H1 (cell line): ENCODE measurements around the gene ZFTA. TPM values are rescaled to one million over a fixed set of nuclear protein-coding genes. Genes with fewer than 3 reads are reported as not detected.

Experiments used
- CTCF ChIA-PET: fragments of 300-600 bp; sonication (Branson Sonifier 250); formaldehyde crosslinking; loops from one replicate; lab custom pipeline; 2021; ENCODE audit not compliant: partially characterized antibody; lab: Charles Lee
- POLR2A ChIA-PET: fragments of 300-600 bp; sonication (Branson Sonifier 250); formaldehyde crosslinking; loops from one replicate; lab custom pipeline; 2021; ENCODE audit warnings: inconsistent platforms; ENCODE audit not compliant: partially characterized antibody; lab: Charles Lee
- DNase-seq, 2 experiments: peaks; one replicate each; pipeline versions ENCODE4 v3.0.0 to v3.0.0-alpha.2; 2010 to 2022; ENCODE audit warnings: low spot score in 2 of 2, low read depth in 1 of 2, mixed read lengths in 1 of 2
- FAIRE-seq: peaks from 2 replicates; lab custom pipeline; 2011; peaks lifted over from hg19 to GRCh38; lab: Jason Lieb, UNC
- H2AFZ ChIP-seq: 2 replicates; pipeline ENCODE4 v1.8.1; 2012; ENCODE audit warnings: low read length, inconsistent platforms
- H2AK5ac ChIP-seq: 2 replicates; pipeline ENCODE4 v1.6.1; 2013; ENCODE audit warnings: low read depth, low read length
- H2BK120ac ChIP-seq: replicated peaks from 2 replicates; pipeline ENCODE3; 2013; ENCODE audit warnings: low read depth, low read length, inconsistent platforms
- H2BK12ac ChIP-seq: 2 replicates; pipeline ENCODE4 v1.6.1; 2013; ENCODE audit warnings: low read depth, low read length
- H2BK15ac ChIP-seq: 2 replicates; pipeline ENCODE4 v1.6.1; 2013; ENCODE audit warnings: low read length
- H2BK20ac ChIP-seq: 2 replicates; pipeline ENCODE4 v1.6.1; 2013; ENCODE audit warnings: low read length
- H2BK5ac ChIP-seq: 2 replicates; pipeline ENCODE4 v1.6.1; 2013; ENCODE audit warnings: low read depth, low read length
- H3K14ac ChIP-seq: 2 replicates; pipeline ENCODE4 v1.6.1; 2013; ENCODE audit warnings: inconsistent platforms; ENCODE audit not compliant: insufficient read length
- H3K18ac ChIP-seq: 2 replicates; pipeline ENCODE4 v1.6.1; 2013; ENCODE audit warnings: low read length; ENCODE audit errors: extremely low read depth
- H3K23ac ChIP-seq: 2 replicates; pipeline ENCODE4 v1.6.1; 2013; ENCODE audit warnings: inconsistent platforms; ENCODE audit not compliant: insufficient read length
- H3K23me2 ChIP-seq: 2 replicates; pipeline ENCODE4 v1.6.1; 2013; ENCODE audit warnings: low read depth, low read length
- H3K27ac ChIP-seq: 2 replicates; pipeline ENCODE4 v1.6.1; 2011; ENCODE audit warnings: low read depth, low read length, inconsistent platforms
- H3K27me3 ChIP-seq, 4 experiments: replicated peaks in 1 of 4; 1 replicate in 1 of 4; 2 replicates in 3 of 4; pipeline versions ENCODE4 v1.6.1 to v1.8.1; 2011 to 2013; ENCODE audit warnings: low read length in 3 of 4, mild to moderate bottlenecking in 3 of 4, inconsistent platforms in 2 of 4, mixed read lengths in 2 of 4, moderate library complexity in 1 of 4; ENCODE audit not compliant: control insufficient read depth in 3 of 4, insufficient read depth in 3 of 4; ENCODE audit errors: extremely low read depth in 1 of 4
- H3K36me3 ChIP-seq, 4 experiments: 2 replicates each; pipeline versions ENCODE4 v1.6.1 to v1.8.1; 2011 to 2013; ENCODE audit warnings: mild to moderate bottlenecking in 4 of 4, low read length in 3 of 4, moderate library complexity in 2 of 4, control low read depth in 1 of 4, inconsistent platforms in 1 of 4; ENCODE audit not compliant: insufficient read depth in 4 of 4, control insufficient read depth in 2 of 4
- H3K4ac ChIP-seq: replicated peaks from 2 replicates; pipeline ENCODE3; 2013; ENCODE audit warnings: low read length, low read depth, mixed read lengths, inconsistent platforms; ENCODE audit not compliant: insufficient read length
- H3K4me1 ChIP-seq, 4 experiments: replicated peaks in 1 of 4; 1 replicate in 1 of 4; 2 replicates in 3 of 4; pipeline versions ENCODE4 v1.6.1 to v1.8.1; 2011 to 2013; ENCODE audit warnings: low read length in 3 of 4, inconsistent platforms in 2 of 4, mixed read lengths in 1 of 4; ENCODE audit not compliant: insufficient read depth in 4 of 4, control insufficient read depth in 3 of 4
- H3K4me2 ChIP-seq, 2 experiments: 2 replicates each; pipeline versions ENCODE4 v1.6.1 to v1.8.1; 2011 to 2013; ENCODE audit warnings: low read depth in 2 of 2, low read length in 2 of 2, control low read depth in 1 of 2, inconsistent platforms in 1 of 2, mild to moderate bottlenecking in 1 of 2; ENCODE audit not compliant: insufficient read depth in 1 of 2
- H3K4me3 ChIP-seq, 4 experiments: fragments of 200-600, 300-600 bp in 1 of 4; sonication (generic), shearing (Covaris generic), sonication (Bioruptor Twin) in 1 of 4; 2 replicates each; pipeline versions ENCODE4 v1.5.1 to v1.8.1; 2011 to 2016; ENCODE audit warnings: low read length in 4 of 4, low read depth in 3 of 4, control low read depth in 2 of 4, inconsistent platforms in 2 of 4, mild to moderate bottlenecking in 2 of 4, mixed read lengths in 1 of 4, moderate library complexity in 1 of 4; ENCODE audit not compliant: insufficient read depth in 2 of 4; ENCODE audit errors: extremely low read depth in 1 of 4
- H3K56ac ChIP-seq: replicated peaks from 2 replicates; pipeline ENCODE3; 2013; ENCODE audit warnings: low read depth, mild to moderate bottlenecking, mixed read lengths, low read length, inconsistent platforms; ENCODE audit not compliant: insufficient read length
- H3K79me1 ChIP-seq: 2 replicates; pipeline ENCODE4 v1.6.1; 2013; ENCODE audit warnings: low read depth, low read length, control low read depth
- H3K79me2 ChIP-seq, 2 experiments: 2 replicates each; pipeline versions ENCODE4 v1.6.1 to v1.8.1; 2012 to 2013; ENCODE audit warnings: low read length in 2 of 2, mild to moderate bottlenecking in 2 of 2, inconsistent platforms in 1 of 2; ENCODE audit not compliant: insufficient read depth in 2 of 2, control insufficient read depth in 1 of 2
- H3K9ac ChIP-seq, 4 experiments: replicated peaks in 1 of 4; 1 replicate in 1 of 4; 2 replicates in 3 of 4; pipeline versions ENCODE4 v1.6.1 to v1.8.1; 2011 to 2013; ENCODE audit warnings: low read depth in 3 of 4, low read length in 3 of 4, control low read depth in 2 of 4, mild to moderate bottlenecking in 2 of 4, moderate library complexity in 2 of 4, inconsistent platforms in 1 of 4; ENCODE audit errors: extremely low read depth in 1 of 4
- H3K9me3 ChIP-seq, 2 experiments: 2 replicates each; pipeline versions ENCODE4 v1.6.1 to v1.8.1; 2012 to 2013; ENCODE audit warnings: mild to moderate bottlenecking in 2 of 2, moderate library complexity in 2 of 2, control low read depth in 1 of 2, inconsistent platforms in 1 of 2, low read depth in 1 of 2, low read length in 1 of 2, mixed read lengths in 1 of 2; ENCODE audit not compliant: insufficient read depth in 2 of 2
- H4K20me1 ChIP-seq, 2 experiments: replicated peaks in 1 of 2; 2 replicates each; pipeline versions ENCODE3 to v1.8.1; 2011 to 2013; ENCODE audit warnings: inconsistent platforms in 2 of 2, low read length in 2 of 2, mild to moderate bottlenecking in 1 of 2; ENCODE audit not compliant: insufficient read depth in 2 of 2, control insufficient read depth in 1 of 2
- H4K5ac ChIP-seq: 2 replicates; pipeline ENCODE4 v1.6.1; 2013; ENCODE audit warnings: low read length, low read depth, mixed read lengths, inconsistent platforms; ENCODE audit not compliant: insufficient read length
- H4K8ac ChIP-seq: 2 replicates; pipeline ENCODE4 v1.8.0; 2013; ENCODE audit warnings: mild to moderate bottlenecking, moderate library complexity, low read length, inconsistent platforms; ENCODE audit not compliant: insufficient read depth; ENCODE audit errors: extremely low read depth
- H4K91ac ChIP-seq: replicated peaks from 2 replicates; pipeline ENCODE3; 2013; ENCODE audit warnings: low read length, mixed read lengths, inconsistent platforms; ENCODE audit not compliant: insufficient read length
- HDAC2 ChIP-seq, 2 experiments: fragments of 300-600 bp in 1 of 2; sonication (generic) in 1 of 2; IDR thresholded peaks; 2 replicates each; pipeline ENCODE4 v1.6.1; 2011 to 2012; ENCODE audit warnings: low read depth in 2 of 2, low read length in 2 of 2, mild to moderate bottlenecking in 2 of 2, moderate library complexity in 2 of 2, borderline replicate concordance in 1 of 2, inconsistent platforms in 1 of 2
- WGBS, 2 experiments: shearing (Covaris generic) in 1 of 2; methylation state at CpG; one replicate each; pipeline versions ENCODE4 v1.1.6 to v1.1.7; 2013 to 2015; ENCODE audit warnings: low lambda C conversion rate in 2 of 2, mixed read lengths in 2 of 2, inconsistent platforms in 1 of 2, low coverage in 1 of 2, missing lambda C conversion rate in 1 of 2; ENCODE audit not compliant: insufficient replicate concordance in 2 of 2, insufficient coverage in 1 of 2, insufficient read length in 1 of 2; ENCODE audit errors: extremely low coverage in 1 of 2, missing lambda C conversion rate in 1 of 2; 5-methylcytosine and 5-hydroxymethylcytosine counted together
- polyA plus RNA-seq, 7 experiments: library from polyadenylated mRNA; depleted of rRNA in 3 of 7; stranded (reverse) in 5 of 7; unstranded in 2 of 7; fragments of >200 nt in 5 of 7; fragments of 200-250 nt in 2 of 7; gene quantifications; 1 replicate in 5 of 7; 2 replicates in 1 of 7; 4 replicates in 1 of 7; pipeline versions ENCODE4 v1.2.1 to v1.2.3, GENCODE V29; 2011 to 2013; ENCODE audit warnings: missing spikeins in 2 of 7, mixed read lengths in 2 of 7
- total RNA-seq: library from RNA; stranded (reverse); fragmentation: NEBNext Ultra II Directional; extraction: Animal tissue kit (Norgen Biotek cat#: 25700); gene quantifications from 2 replicates; pipeline ENCODE4 v1.2.1, GENCODE V29; 2021
- TF ChIP-seq, protein P1 (sequence below): IDR thresholded peaks from 2 replicates; pipeline ENCODE4 v1.6.1; 2012; ENCODE audit warnings: low read length, inconsistent platforms

ZFTA gene
- total and polyA plus RNA-seq, 2 of the 8 experiments (the other 6 are each of a cell fraction or from before 2014, with no cell fraction given), result 9.5 to 34.0 TPM

- peak overlapping the region; percentile 96; the same call in 1 of the 2 replicates for H2BK5ac ChIP-seq
- no peak for FAIRE-seq
- no peak overlapping the region for H2BK20ac ChIP-seq
- H2AK5ac ChIP-seq, result no peak overlapping the region
- H2AFZ ChIP-seq, result no peak overlapping the region
- H2BK15ac ChIP-seq, result no peak overlapping the region
- peaks cover 26% of the 10 kb centered on the region for H3K79me1 ChIP-seq
- peaks cover 21 to 32% (median 30%) of the 10 kb centered on the region in 4 experiments for H3K36me3 ChIP-seq
- no peak overlapping the region for H4K91ac ChIP-seq
- 0 out of 4 replicates have a peak, but pooled peaks of 1 of the 2 experiments have one; percentile 5 for TF ChIP-seq HDAC2 (IDR thresholded peaks at IDR 0.05; ENCODE audit: borderline replicate concordance in 1 of 2, low read depth in 2 of 2, low read length in 2 of 2)
- TF ChIP-seq, protein P1, sequence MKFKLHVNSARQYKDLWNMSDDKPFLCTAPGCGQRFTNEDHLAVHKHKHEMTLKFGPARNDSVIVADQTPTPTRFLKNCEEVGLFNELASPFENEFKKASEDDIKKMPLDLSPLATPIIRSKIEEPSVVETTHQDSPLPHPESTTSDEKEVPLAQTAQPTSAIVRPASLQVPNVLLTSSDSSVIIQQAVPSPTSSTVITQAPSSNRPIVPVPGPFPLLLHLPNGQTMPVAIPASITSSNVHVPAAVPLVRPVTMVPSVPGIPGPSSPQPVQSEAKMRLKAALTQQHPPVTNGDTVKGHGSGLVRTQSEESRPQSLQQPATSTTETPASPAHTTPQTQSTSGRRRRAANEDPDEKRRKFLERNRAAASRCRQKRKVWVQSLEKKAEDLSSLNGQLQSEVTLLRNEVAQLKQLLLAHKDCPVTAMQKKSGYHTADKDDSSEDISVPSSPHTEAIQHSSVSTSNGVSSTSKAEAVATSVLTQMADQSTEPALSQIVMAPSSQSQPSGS, result no peak
- TF ChIP-seq, all 59 proteins: peak for 1
- H3K27me3 ChIP-seq, result no peaks in the 10 kb centered on the region; a peak in 1 of 7 replicates
- no peak overlapping the region; the same call in 1 of the 2 replicates for H4K8ac ChIP-seq
- no peaks in the 10 kb centered on the region for H3K9me3 ChIP-seq
- H3K79me2 ChIP-seq, result peaks cover 16 to 45% of the 10 kb centered on the region in 2 experiments
- no peak for DNase-seq
- no peak overlapping the region for H2BK120ac ChIP-seq
- no peak overlapping the region for H3K14ac ChIP-seq
- no peak overlapping the region for H2BK12ac ChIP-seq
- peak overlapping the region; percentile 92; the same call in 1 of the 2 replicates for H3K27ac ChIP-seq
- peak overlapping the region; percentile 73 to 79 for H3K4me2 ChIP-seq
- H3K4ac ChIP-seq, result no peak overlapping the region
- peaks cover 4 to 20% (median 12%) of the 10 kb centered on the region in 4 experiments; a peak in 6 of 7 replicates for H3K4me1 ChIP-seq
- WGBS, 2 experiments, result 8% methylated on average over 7 of the region's 7 CpGs; no CpG with 5 or more reads in 1 of the 2 experiments
- no peak overlapping the region for H3K56ac ChIP-seq
- ChIA-PET CTCF (interaction anchor here (0.6 to 1.1 kb wide), 4 partner anchors 16 to 131 kb away, joined by 3 to 4 read pairs (median 3); no protein-coding TSS in a partner anchor), POLR2A (interaction anchor here (0.5 to 9.0 kb wide), 16 partner anchors 8 to 106 kb away, joined by 3 to 85 read pairs (median 3); partner anchors contain the start of gene ZFTA)
- peak overlapping the region; percentile 79 to 91 (median 90) for H3K4me3 ChIP-seq
- peaks cover 13% of the 10 kb centered on the region; the same call in 1 of the 2 replicates for H3K23me2 ChIP-seq
- H4K20me1 ChIP-seq, result peaks cover 13 to 24% of the 10 kb centered on the region in 2 experiments
- H4K5ac ChIP-seq, result no peak overlapping the region
- no peak overlapping the region for H3K23ac ChIP-seq
- H3K9ac ChIP-seq, result peak overlapping the region; percentile 70 to 96 (median 92); a peak in 6 of 7 replicates
- peak overlapping the region; percentile 48; the same call in 1 of the 2 replicates for H3K18ac ChIP-seq
Observed at GRCh38 chr11:63814383-63814736, 45.8 kb upstream of the ZFTA start.
